IPS-18c (cell line): ENCODE results near the gene TFR2.

Source experiments
- H3K4me3 ChIP-seq: 2 replicates; pipeline ENCODE4 v1.7.0; 2013; ENCODE audit warnings: low read depth, mild to moderate bottlenecking, low read length, moderate library complexity; ENCODE audit not compliant: insufficient read depth
- H3K9me3 ChIP-seq: one replicate; pipeline ENCODE4 v1.6.1; 2013; ENCODE audit warnings: mild to moderate bottlenecking, low read length, moderate library complexity; ENCODE audit not compliant: control insufficient read depth, insufficient read depth

TFR2 gene

GRCh38 chr7:100572949-100573675 lies 68.2 kb downstream of the TFR2 start:
- Histone ChIP-seq H3K9me3 (no peaks in the 10 kb centered on the region), H3K4me3 (no peak overlapping the region)

GRCh38 chr7:100572281-100572948 lies 68.9 kb downstream of the TFR2 start:
- no peaks in the 10 kb centered on the region for H3K9me3 ChIP-seq
- H3K4me3 ChIP-seq = no peak overlapping the region

GRCh38 chr7:100571829-100572116 lies 69.6 kb downstream of the TFR2 start:
- no peaks in the 10 kb centered on the region for H3K9me3 ChIP-seq

GRCh38 chr7:100570954-100571828 lies 70.2 kb downstream of the TFR2 start:
- H3K4me3 ChIP-seq = no peak overlapping the region

More at GRCh38 chr7:100571829-100572116, 69.6 kb downstream of the TFR2 start:
- H3K4me3 ChIP-seq = no peak overlapping the region

More at GRCh38 chr7:100570954-100571828, 70.2 kb downstream of the TFR2 start:
- no peaks in the 10 kb centered on the region for H3K9me3 ChIP-seq
